ENCODE data around the gene MTURN.

The MTURN gene

GRCh38 chr7:30135301-30136116 lies 723 bp downstream of the MTURN start:
- H3K9ac ChIP-seq (ENCODE audit: low read depth in 1 of 2, low read length in 2 of 2), result peak overlapping the region; percentile 51 to 60
- no peaks in the 10 kb centered on the region for H3K27me3 ChIP-seq (ENCODE audit: control insufficient read depth in 1 of 2, insufficient read depth in 2 of 2, low read length in 2 of 2)
- no peaks in the 10 kb centered on the region for H3K9me3 ChIP-seq (ENCODE audit: control insufficient read depth in 1 of 2, low read length in 2 of 2)
- H3K36me3 ChIP-seq (ENCODE audit: control insufficient read depth in 1 of 2, insufficient read depth in 2 of 2, low read length in 2 of 2), result no peaks in the 10 kb centered on the region
- peak overlapping the region; percentile 42 for H3K27ac ChIP-seq (ENCODE audit: low read depth, low read length)
- H3K4me3 ChIP-seq (ENCODE audit: low read depth in 1 of 2, low read length in 2 of 2), result peak overlapping the region; percentile 80 to 89
- H3K4me1 ChIP-seq (ENCODE audit: control insufficient read depth in 1 of 2, insufficient read depth in 2 of 2, low read length in 2 of 2), result peaks cover 5 to 13% of the 10 kb centered on the region in 2 donors

- Histone ChIP-seq H3K4me3 (ENCODE audit: low read depth in 1 of 2, low read length in 2 of 2) (peak overlapping the region; percentile 80 to 89), H3K27ac (ENCODE audit: low read depth, low read length) (no peak overlapping the region), H3K36me3 (ENCODE audit: control insufficient read depth in 1 of 2, insufficient read depth in 2 of 2, low read length in 2 of 2) (no peaks in the 10 kb centered on the region), H3K4me1 (ENCODE audit: control insufficient read depth in 1 of 2, insufficient read depth in 2 of 2, low read length in 2 of 2) (peaks cover 5 to 13% of the 10 kb centered on the region in 2 donors), H3K27me3 (ENCODE audit: control insufficient read depth in 1 of 2, insufficient read depth in 2 of 2, low read length in 2 of 2) (no peaks in the 10 kb centered on the region), H3K9me3 (ENCODE audit: control insufficient read depth in 1 of 2, low read length in 2 of 2) (no peaks in the 10 kb centered on the region), H3K9ac (ENCODE audit: low read depth in 1 of 2, low read length in 2 of 2) (peak overlapping the region; percentile 28 to 60)
These were observed 1.4 kb downstream of the MTURN start for GRCh38 chr7:30136117-30136731.

- Histone ChIP-seq H3K9me3 (ENCODE audit: control insufficient read depth in 1 of 2, low read length in 2 of 2) (no peaks in the 10 kb centered on the region), H3K4me3 (ENCODE audit: low read depth in 1 of 2, low read length in 2 of 2) (peak overlapping the region in 1 of 2 donors; percentile 89), H3K27ac (ENCODE audit: low read depth, low read length) (no peak overlapping the region), H3K9ac (ENCODE audit: low read depth in 1 of 2, low read length in 2 of 2) (peak overlapping the region in 1 of 2 donors; percentile 60), H3K36me3 (ENCODE audit: control insufficient read depth in 1 of 2, insufficient read depth in 2 of 2, low read length in 2 of 2) (no peaks in the 10 kb centered on the region), H3K27me3 (ENCODE audit: control insufficient read depth in 1 of 2, insufficient read depth in 2 of 2, low read length in 2 of 2) (no peaks in the 10 kb centered on the region), H3K4me1 (ENCODE audit: control insufficient read depth in 1 of 2, insufficient read depth in 2 of 2, low read length in 2 of 2) (peaks cover 5 to 13% of the 10 kb centered on the region in 2 donors)
These were observed 2.1 kb downstream of the MTURN start for GRCh38 chr7:30136743-30137485.

- Histone ChIP-seq H3K9ac (ENCODE audit: low read depth in 1 of 2, low read length in 2 of 2) (no peak overlapping the region), H3K4me3 (ENCODE audit: low read depth in 1 of 2, low read length in 2 of 2) (no peak overlapping the region), H3K27ac (ENCODE audit: low read depth, low read length) (no peak overlapping the region), H3K36me3 (ENCODE audit: control insufficient read depth in 1 of 2, insufficient read depth in 2 of 2, low read length in 2 of 2) (no peaks in the 10 kb centered on the region), H3K27me3 (ENCODE audit: control insufficient read depth in 1 of 2, insufficient read depth in 2 of 2, low read length in 2 of 2) (no peaks in the 10 kb centered on the region), H3K9me3 (ENCODE audit: control insufficient read depth in 1 of 2, low read length in 2 of 2) (no peaks in the 10 kb centered on the region), H3K4me1 (ENCODE audit: control insufficient read depth in 1 of 2, insufficient read depth in 2 of 2, low read length in 2 of 2) (peaks cover 0 to 7% of the 10 kb centered on the region in 2 donors)
These were observed 5.1 kb downstream of the MTURN start for GRCh38 chr7:30139836-30140384.

GRCh38 chr7:30140456-30140855 lies 5.7 kb downstream of the MTURN start:
- H3K4me1 ChIP-seq (ENCODE audit: control insufficient read depth in 1 of 2, insufficient read depth in 2 of 2, low read length in 2 of 2), result peaks cover 0 to 7% of the 10 kb centered on the region in 2 donors

GRCh38 chr7:30142710-30143109 lies 7.9 kb downstream of the MTURN start:
- no peak overlapping the region for H3K27ac ChIP-seq (ENCODE audit: low read depth, low read length)
- H3K4me3 ChIP-seq (ENCODE audit: low read depth in 1 of 2, low read length in 2 of 2), result no peak overlapping the region
- H3K36me3 ChIP-seq (ENCODE audit: control insufficient read depth in 1 of 2, insufficient read depth in 2 of 2, low read length in 2 of 2), result no peaks in the 10 kb centered on the region
- H3K4me1 ChIP-seq (ENCODE audit: control insufficient read depth in 1 of 2, insufficient read depth in 2 of 2, low read length in 2 of 2), result no peaks in the 10 kb centered on the region
- H3K27me3 ChIP-seq (ENCODE audit: control insufficient read depth in 1 of 2, insufficient read depth in 2 of 2, low read length in 2 of 2), result no peaks in the 10 kb centered on the region
- H3K9me3 ChIP-seq (ENCODE audit: control insufficient read depth in 1 of 2, low read length in 2 of 2), result no peaks in the 10 kb centered on the region
- H3K9ac ChIP-seq (ENCODE audit: low read depth in 1 of 2, low read length in 2 of 2), result no peak overlapping the region

More at GRCh38 chr7:30140456-30140855, 5.7 kb downstream of the MTURN start:
- Histone ChIP-seq H3K36me3 (ENCODE audit: control insufficient read depth in 1 of 2, insufficient read depth in 2 of 2, low read length in 2 of 2) (no peaks in the 10 kb centered on the region), H3K27me3 (ENCODE audit: control insufficient read depth in 1 of 2, insufficient read depth in 2 of 2, low read length in 2 of 2) (no peaks in the 10 kb centered on the region), H3K9ac (ENCODE audit: low read depth in 1 of 2, low read length in 2 of 2) (no peak overlapping the region), H3K4me3 (ENCODE audit: low read depth in 1 of 2, low read length in 2 of 2) (no peak overlapping the region), H3K27ac (ENCODE audit: low read depth, low read length) (no peak overlapping the region), H3K9me3 (ENCODE audit: control insufficient read depth in 1 of 2, low read length in 2 of 2) (no peaks in the 10 kb centered on the region)

- no peaks in the 10 kb centered on the region for H3K36me3 ChIP-seq (ENCODE audit: control insufficient read depth in 1 of 2, insufficient read depth in 2 of 2, low read length in 2 of 2)
- H3K9me3 ChIP-seq (ENCODE audit: control insufficient read depth in 1 of 2, low read length in 2 of 2), result no peaks in the 10 kb centered on the region
- no peaks in the 10 kb centered on the region for H3K27me3 ChIP-seq (ENCODE audit: control insufficient read depth in 1 of 2, insufficient read depth in 2 of 2, low read length in 2 of 2)
- no peaks in the 10 kb centered on the region for H3K4me1 ChIP-seq (ENCODE audit: control insufficient read depth in 1 of 2, insufficient read depth in 2 of 2, low read length in 2 of 2)
- H3K27ac ChIP-seq (ENCODE audit: low read depth, low read length), result no peak overlapping the region
- H3K4me3 ChIP-seq (ENCODE audit: low read depth in 1 of 2, low read length in 2 of 2), result no peak overlapping the region
- no peak overlapping the region for H3K9ac ChIP-seq (ENCODE audit: low read depth in 1 of 2, low read length in 2 of 2)
These were observed 9.0 kb downstream of the MTURN start for GRCh38 chr7:30143748-30144251.

DNA sequence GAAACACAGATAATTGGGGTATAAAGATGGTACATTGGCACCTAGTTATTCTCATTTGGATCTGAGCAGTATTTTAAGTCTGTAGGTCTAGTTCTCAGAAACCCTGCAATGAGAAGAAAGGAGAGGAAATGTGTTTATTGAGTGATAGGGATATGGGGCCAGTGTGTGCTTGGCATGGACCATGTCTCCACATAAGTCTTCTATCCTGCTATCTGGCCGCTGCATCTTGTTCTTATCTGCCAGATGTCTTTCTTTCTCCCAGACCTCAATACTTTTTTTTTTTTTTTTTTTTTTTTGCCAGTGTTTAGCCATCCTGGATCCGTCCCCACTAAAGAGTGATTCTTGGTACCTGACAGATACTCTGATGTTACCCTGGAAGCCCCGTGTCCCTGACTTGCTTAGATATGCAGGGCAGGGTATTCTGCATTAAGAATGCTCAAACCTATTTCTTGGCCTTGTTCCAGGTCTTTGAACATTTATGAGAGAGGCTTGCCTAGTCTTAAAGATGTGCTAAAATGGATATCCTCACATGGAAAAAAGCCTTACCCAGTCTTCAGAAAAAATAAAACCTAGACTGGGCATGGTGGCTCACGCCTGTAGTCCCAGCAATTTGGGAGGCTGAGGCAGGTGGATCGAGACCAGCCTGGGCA lies 10.0 kb downstream of the MTURN start:
- no peaks in the 10 kb centered on the region for H3K4me1 ChIP-seq (ENCODE audit: control insufficient read depth in 1 of 2, insufficient read depth in 2 of 2, low read length in 2 of 2)
- H3K27ac ChIP-seq (ENCODE audit: low read depth, low read length), result no peak overlapping the region
- no peaks in the 10 kb centered on the region for H3K36me3 ChIP-seq (ENCODE audit: control insufficient read depth in 1 of 2, insufficient read depth in 2 of 2, low read length in 2 of 2)
- no peaks in the 10 kb centered on the region for H3K27me3 ChIP-seq (ENCODE audit: control insufficient read depth in 1 of 2, insufficient read depth in 2 of 2, low read length in 2 of 2)
- H3K9me3 ChIP-seq (ENCODE audit: control insufficient read depth in 1 of 2, low read length in 2 of 2), result no peaks in the 10 kb centered on the region
- H3K9ac ChIP-seq (ENCODE audit: low read depth in 1 of 2, low read length in 2 of 2), result no peak overlapping the region
- H3K4me3 ChIP-seq (ENCODE audit: low read depth in 1 of 2, low read length in 2 of 2), result no peak overlapping the region

DNA sequence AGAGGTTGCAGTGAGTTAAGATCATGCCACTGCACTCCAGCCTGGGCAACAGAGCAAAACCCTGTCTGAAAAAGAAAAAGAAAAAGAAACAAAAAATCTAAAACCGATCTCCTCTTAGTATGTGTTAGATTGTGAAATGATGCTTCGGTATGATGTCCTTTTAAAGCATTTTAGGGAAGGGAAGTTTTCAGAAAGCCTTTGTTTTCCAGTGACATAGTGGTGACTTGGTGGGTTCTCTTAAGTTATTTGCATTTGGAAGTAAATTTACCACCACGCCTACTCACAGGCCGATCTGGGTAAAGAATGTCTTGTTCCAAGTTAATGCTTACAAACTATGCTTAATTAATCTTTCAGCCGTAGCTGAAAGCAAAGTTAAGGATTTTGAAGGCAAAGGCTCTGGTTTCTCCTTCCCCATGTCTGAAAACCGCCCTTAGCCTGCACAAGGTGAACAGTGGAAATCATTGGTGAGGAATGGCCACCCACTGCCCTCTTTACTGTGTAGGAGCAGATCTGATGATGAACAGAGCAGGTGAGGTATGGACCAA lies 10.7 kb downstream of the MTURN start:
- no peaks in the 10 kb centered on the region for H3K4me1 ChIP-seq (ENCODE audit: control insufficient read depth in 1 of 2, insufficient read depth in 2 of 2, low read length in 2 of 2)

More for the DNA sequence above, 10.7 kb downstream of the MTURN start:
- H3K9ac ChIP-seq (ENCODE audit: low read depth in 1 of 2, low read length in 2 of 2), result no peak overlapping the region
- no peaks in the 10 kb centered on the region for H3K36me3 ChIP-seq (ENCODE audit: control insufficient read depth in 1 of 2, insufficient read depth in 2 of 2, low read length in 2 of 2)
- H3K27ac ChIP-seq (ENCODE audit: low read depth, low read length), result no peak overlapping the region
- H3K4me3 ChIP-seq (ENCODE audit: low read depth in 1 of 2, low read length in 2 of 2), result no peak overlapping the region
- H3K9me3 ChIP-seq (ENCODE audit: control insufficient read depth in 1 of 2, low read length in 2 of 2), result no peaks in the 10 kb centered on the region
- no peaks in the 10 kb centered on the region for H3K27me3 ChIP-seq (ENCODE audit: control insufficient read depth in 1 of 2, insufficient read depth in 2 of 2, low read length in 2 of 2)

Data from duodenal mucosa (tissue), 2 donors.